WTC11 (cell line): ENCODE measurements around the gene DUS1L. TPM values are rescaled to one million over a fixed set of nuclear protein-coding genes. Genes with fewer than 3 reads are reported as not detected.

Source experiments
- ATAC-seq: fragments of 200-7000 bp; cut with Tn5 transposase; 2 replicates; pipeline ENCODE4 v1.10.0; 2021; ENCODE audit warnings: mild to moderate bottlenecking, moderate library complexity
- CTCF ChIA-PET: fragments of 300-600 bp; sonication (Branson Sonifier 250); formaldehyde crosslinking; loops from one replicate; lab custom pipeline; 2021; ENCODE audit warnings: antibody characterized with exemption; lab: Charles Lee
- POLR2A ChIA-PET: fragments of 350-600 bp; sonication (Branson Sonifier 250); formaldehyde crosslinking; loops from one replicate; lab custom pipeline; 2021; ENCODE audit warnings: antibody characterized with exemption; lab: Charles Lee
- DNase-seq: peaks from one replicate; pipeline ENCODE4 v3.0.0; 2021; ENCODE audit warnings: low spot score
- H3K27ac Mint-ChIP-seq: 2 replicates; pipeline ENCODE4 v1.8.0; 2021; ENCODE audit warnings: mixed read lengths
- H3K27me3 Mint-ChIP-seq: 2 replicates; pipeline ENCODE4 v1.8.0; 2021; ENCODE audit warnings: low read depth, mild to moderate bottlenecking, moderate library complexity, mixed read lengths
- H3K36me3 Mint-ChIP-seq: 2 replicates; pipeline ENCODE4 v1.8.0; 2021; ENCODE audit warnings: mixed read lengths
- H3K4me1 Mint-ChIP-seq: 2 replicates; pipeline ENCODE4 v1.8.0; 2022; ENCODE audit warnings: mixed read lengths
- H3K4me3 Mint-ChIP-seq: 2 replicates; pipeline ENCODE4 v1.8.0; 2021; ENCODE audit warnings: mild to moderate bottlenecking, moderate library complexity, mixed read lengths
- H3K9me3 Mint-ChIP-seq: 2 replicates; pipeline ENCODE4 v1.8.0; 2021; ENCODE audit warnings: mixed read lengths
- CREB1 ChIP-seq: sonication (generic); formaldehyde crosslinking; IDR thresholded peaks from 2 replicates; pipeline ENCODE4 v1.8.0; 2023; ENCODE audit warnings: mild to moderate bottlenecking, missing genetic modification reagents
- ESRRA ChIP-seq: sonication (generic); formaldehyde crosslinking; IDR thresholded peaks from 2 replicates; pipeline ENCODE4 v1.8.1; 2022; ENCODE audit warnings: mild to moderate bottlenecking, missing genetic modification reagents, borderline replicate concordance
- FOXJ3 ChIP-seq: sonication (generic); formaldehyde crosslinking; IDR thresholded peaks from 2 replicates; pipeline ENCODE4 v1.9.0; 2021; ENCODE audit warnings: missing genetic modification reagents, mild to moderate bottlenecking, borderline replicate concordance
- GABPB1 ChIP-seq: sonication (generic); formaldehyde crosslinking; IDR thresholded peaks from 2 replicates; pipeline ENCODE4 v1.8.1; 2023; ENCODE audit warnings: mild to moderate bottlenecking, missing genetic modification reagents
- IRF2 ChIP-seq: sonication (generic); formaldehyde crosslinking; IDR thresholded peaks from 2 replicates; pipeline ENCODE4 v1.8.0; 2022; ENCODE audit warnings: low read depth, missing genetic modification reagents, borderline replicate concordance
- MXD4 ChIP-seq: fragments of 250-450 bp; sonication (Bioruptor Pico); IDR thresholded peaks from 2 replicates; pipeline ENCODE4 v1.8.0; 2021; ENCODE audit warnings: mild to moderate bottlenecking, moderate library complexity, borderline replicate concordance
- NFE2L1 ChIP-seq: sonication (generic); formaldehyde crosslinking; IDR thresholded peaks from 2 replicates; pipeline ENCODE4 v1.8.1; 2023; ENCODE audit warnings: missing genetic modification reagents
- NR1H2 ChIP-seq: sonication (generic); formaldehyde crosslinking; IDR thresholded peaks from 2 replicates; pipeline ENCODE4 v1.9.0; 2021; ENCODE audit warnings: mild to moderate bottlenecking, moderate library complexity, missing genetic modification reagents
- NR2C2 ChIP-seq: sonication (generic); formaldehyde crosslinking; IDR thresholded peaks from 2 replicates; pipeline ENCODE4 v1.8.0; 2022; ENCODE audit warnings: mild to moderate bottlenecking, missing genetic modification reagents
- OVOL2 ChIP-seq: fragments of 250-450 bp; sonication (Bioruptor Pico); IDR thresholded peaks from 2 replicates; pipeline ENCODE4 v1.9.0; 2021; ENCODE audit warnings: mild to moderate bottlenecking, borderline replicate concordance
- PRRX2 ChIP-seq: fragments of 250-450 bp; sonication (Bioruptor Pico); IDR thresholded peaks from 2 replicates; pipeline ENCODE4 v1.8.0; 2021; ENCODE audit warnings: mild to moderate bottlenecking
- TEAD1 ChIP-seq: sonication (generic); formaldehyde crosslinking; IDR thresholded peaks from 2 replicates; pipeline ENCODE4 v1.8.0; 2022; ENCODE audit warnings: mild to moderate bottlenecking, missing genetic modification reagents
- TP53 ChIP-seq: sonication (generic); formaldehyde crosslinking; IDR thresholded peaks from 2 replicates; pipeline ENCODE4 v1.8.1; 2023; ENCODE audit warnings: mild to moderate bottlenecking, missing genetic modification reagents
- ZNF219 ChIP-seq: sonication (generic); formaldehyde crosslinking; IDR thresholded peaks from 2 replicates; pipeline ENCODE4 v1.8.0; 2023; ENCODE audit warnings: missing genetic modification reagents, mild to moderate bottlenecking, borderline replicate concordance
- ZNF232 ChIP-seq: sonication (generic); formaldehyde crosslinking; IDR thresholded peaks from 2 replicates; pipeline ENCODE4 v1.8.0; 2022; ENCODE audit warnings: mild to moderate bottlenecking, missing genetic modification reagents
- ZNF671 ChIP-seq: fragments of 250-450 bp; sonication (Bioruptor Pico); IDR thresholded peaks from 2 replicates; pipeline ENCODE4 v1.8.0; 2021; ENCODE audit warnings: mild to moderate bottlenecking
- total RNA-seq: library from RNA; stranded (reverse); gene quantifications from 3 replicates; pipeline ENCODE4 v1.2.3, GENCODE V29; 2021
- TF ChIP-seq, protein P1 (sequence below): fragments of 250-450 bp; sonication (Bioruptor Pico); IDR thresholded peaks from 2 replicates; pipeline ENCODE4 v1.9.0; 2021; ENCODE audit warnings: mild to moderate bottlenecking
- TF ChIP-seq, protein P2 (sequence below): sonication (generic); formaldehyde crosslinking; IDR thresholded peaks from 2 replicates; pipeline ENCODE4 v1.8.0; 2023; ENCODE audit warnings: missing genetic modification reagents
- TF ChIP-seq, protein P3 (sequence below): sonication (generic); formaldehyde crosslinking; IDR thresholded peaks from 2 replicates; pipeline ENCODE4 v1.8.0; 2023; ENCODE audit warnings: mild to moderate bottlenecking, missing genetic modification reagents
- TF ChIP-seq, protein P4 (sequence below): fragments of 250-450 bp; sonication (Bioruptor Pico); IDR thresholded peaks from 2 replicates; pipeline ENCODE4 v2.1.2; 2022; ENCODE audit warnings: mild to moderate bottlenecking, moderate library complexity
- TF ChIP-seq, protein P5 (sequence below): sonication (generic); formaldehyde crosslinking; IDR thresholded peaks from 2 replicates; pipeline ENCODE4 v1.8.0; 2022; ENCODE audit warnings: mild to moderate bottlenecking, missing genetic modification reagents

Gene DUS1L
- total RNA-seq, 1 experiment from 2014 or later = 120 TPM

DNA sequence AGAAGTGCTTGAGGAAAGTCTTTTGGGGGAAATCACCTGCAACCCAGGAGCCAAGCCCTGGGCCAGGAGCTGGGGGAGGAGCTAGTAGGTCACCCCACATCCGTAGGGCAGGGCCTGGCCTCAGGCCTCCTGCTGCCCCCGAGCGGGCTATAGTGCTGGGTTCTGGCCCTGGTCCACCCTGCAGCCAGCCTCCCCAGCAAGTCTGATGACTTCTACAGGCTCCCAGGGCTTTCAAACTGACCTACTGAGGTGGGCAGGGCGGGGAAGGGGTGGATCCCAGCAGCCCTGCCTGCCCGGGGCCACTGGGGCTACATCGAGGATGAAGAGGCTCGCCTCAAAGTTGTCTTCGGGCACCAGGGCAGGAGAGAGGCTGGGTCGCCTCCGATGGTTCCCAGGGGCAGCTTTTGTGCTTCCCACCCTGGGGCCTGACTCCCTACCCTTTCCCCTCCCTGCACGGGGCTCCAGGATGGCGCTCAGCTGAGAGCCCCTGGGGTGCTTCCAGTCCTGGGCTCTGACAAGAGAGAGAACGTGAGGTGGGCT is 47.9 kb downstream of the DUS1L start:
- H3K4me1 Mint-ChIP-seq = peaks cover 5% of the 10 kb centered on the region
- ATAC-seq (no peak), DNase-seq (no peak)
- no peak overlapping the region for H3K4me3 Mint-ChIP-seq
- no peaks in the 10 kb centered on the region; the same call in 1 of the 2 replicates for H3K36me3 Mint-ChIP-seq
- TF ChIP-seq, protein P1, sequence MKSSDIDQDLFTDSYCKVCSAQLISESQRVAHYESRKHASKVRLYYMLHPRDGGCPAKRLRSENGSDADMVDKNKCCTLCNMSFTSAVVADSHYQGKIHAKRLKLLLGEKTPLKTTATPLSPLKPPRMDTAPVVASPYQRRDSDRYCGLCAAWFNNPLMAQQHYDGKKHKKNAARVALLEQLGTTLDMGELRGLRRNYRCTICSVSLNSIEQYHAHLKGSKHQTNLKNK (CRISPR knock-in tag) = no peak
- TF ChIP-seq, protein P2, sequence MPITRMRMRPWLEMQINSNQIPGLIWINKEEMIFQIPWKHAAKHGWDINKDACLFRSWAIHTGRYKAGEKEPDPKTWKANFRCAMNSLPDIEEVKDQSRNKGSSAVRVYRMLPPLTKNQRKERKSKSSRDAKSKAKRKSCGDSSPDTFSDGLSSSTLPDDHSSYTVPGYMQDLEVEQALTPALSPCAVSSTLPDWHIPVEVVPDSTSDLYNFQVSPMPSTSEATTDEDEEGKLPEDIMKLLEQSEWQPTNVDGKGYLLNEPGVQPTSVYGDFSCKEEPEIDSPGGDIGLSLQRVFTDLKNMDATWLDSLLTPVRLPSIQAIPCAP = no peak
- no peak for TF ChIP-seq NR2C2 (CRISPR knock-in tag)
- TF ChIP-seq PRRX2 (CRISPR knock-in tag) = no peak
- TF ChIP-seq TEAD1 (CRISPR knock-in tag) = no peak
- TF ChIP-seq, protein P3, sequence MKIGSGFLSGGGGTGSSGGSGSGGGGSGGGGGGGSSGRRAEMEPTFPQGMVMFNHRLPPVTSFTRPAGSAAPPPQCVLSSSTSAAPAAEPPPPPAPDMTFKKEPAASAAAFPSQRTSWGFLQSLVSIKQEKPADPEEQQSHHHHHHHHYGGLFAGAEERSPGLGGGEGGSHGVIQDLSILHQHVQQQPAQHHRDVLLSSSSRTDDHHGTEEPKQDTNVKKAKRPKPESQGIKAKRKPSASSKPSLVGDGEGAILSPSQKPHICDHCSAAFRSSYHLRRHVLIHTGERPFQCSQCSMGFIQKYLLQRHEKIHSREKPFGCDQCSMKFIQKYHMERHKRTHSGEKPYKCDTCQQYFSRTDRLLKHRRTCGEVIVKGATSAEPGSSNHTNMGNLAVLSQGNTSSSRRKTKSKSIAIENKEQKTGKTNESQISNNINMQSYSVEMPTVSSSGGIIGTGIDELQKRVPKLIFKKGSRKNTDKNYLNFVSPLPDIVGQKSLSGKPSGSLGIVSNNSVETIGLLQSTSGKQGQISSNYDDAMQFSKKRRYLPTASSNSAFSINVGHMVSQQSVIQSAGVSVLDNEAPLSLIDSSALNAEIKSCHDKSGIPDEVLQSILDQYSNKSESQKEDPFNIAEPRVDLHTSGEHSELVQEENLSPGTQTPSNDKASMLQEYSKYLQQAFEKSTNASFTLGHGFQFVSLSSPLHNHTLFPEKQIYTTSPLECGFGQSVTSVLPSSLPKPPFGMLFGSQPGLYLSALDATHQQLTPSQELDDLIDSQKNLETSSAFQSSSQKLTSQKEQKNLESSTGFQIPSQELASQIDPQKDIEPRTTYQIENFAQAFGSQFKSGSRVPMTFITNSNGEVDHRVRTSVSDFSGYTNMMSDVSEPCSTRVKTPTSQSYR (CRISPR knock-in tag) = no peak
- TF ChIP-seq FOXJ3 (CRISPR knock-in tag) = no peak
- no peak for TF ChIP-seq OVOL2 (CRISPR knock-in tag)
- TF ChIP-seq GABPB1 = no peak
- no peak for TF ChIP-seq ZNF232 (CRISPR knock-in tag)
- no peak for TF ChIP-seq ESRRA (CRISPR knock-in tag)
- no peak for TF ChIP-seq MXD4 (CRISPR knock-in tag)
- TF ChIP-seq NFE2L1 = no peak
- no peak for TF ChIP-seq IRF2 (CRISPR knock-in tag)
- no peak for TF ChIP-seq NR1H2 (CRISPR knock-in tag)
- ChIA-PET POLR2A (no interaction called here), CTCF (interaction anchor here (1.0 to 8.8 kb wide), 5 partner anchors 13 to 90 kb away, joined by 3 to 119 read pairs (median 4); partner anchors contain the start of genes DCXR, MAFG and RAC3)
- no peaks in the 10 kb centered on the region for H3K27me3 Mint-ChIP-seq
- H3K9me3 Mint-ChIP-seq = no peaks in the 10 kb centered on the region
- no peak overlapping the region for H3K27ac Mint-ChIP-seq

DNA sequence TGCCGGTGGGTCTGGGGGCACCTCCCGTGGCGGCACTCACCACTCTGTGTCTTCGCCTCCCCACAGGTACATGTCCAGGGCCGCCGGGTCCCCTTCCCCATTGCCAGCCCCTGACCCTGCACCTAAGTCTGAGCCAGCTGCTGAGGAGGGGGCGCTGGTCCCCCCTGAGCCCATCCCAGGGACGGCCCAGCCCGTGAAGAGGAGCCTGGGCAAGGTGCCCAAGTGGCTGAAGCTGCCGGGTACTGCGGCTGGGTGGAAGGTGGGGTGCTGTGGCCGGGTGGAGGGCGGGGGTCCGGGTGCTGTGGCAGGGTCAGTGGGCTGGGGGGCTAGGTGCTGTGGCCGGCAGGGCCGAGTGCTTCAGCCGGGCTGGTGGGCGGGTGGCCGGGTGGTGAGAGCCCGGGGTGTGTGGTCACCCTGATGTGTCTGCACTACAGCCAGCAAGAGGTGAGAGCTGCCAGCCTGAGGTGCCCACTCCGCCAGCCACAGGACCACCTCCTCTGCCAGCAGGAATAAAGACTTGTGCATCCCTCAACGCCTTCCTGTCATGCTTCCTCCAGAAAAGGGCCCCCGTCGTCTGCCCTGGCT is 48.6 kb downstream of the DUS1L start:
- Mint-ChIP-seq H3K9me3 (no peaks in the 10 kb centered on the region), H3K27me3 (no peaks in the 10 kb centered on the region), H3K4me1 (peaks cover 5% of the 10 kb centered on the region), H3K36me3 (no peaks in the 10 kb centered on the region; the same call in 1 of the 2 replicates), H3K4me3 (no peak overlapping the region), H3K27ac (no peak overlapping the region)
- TF ChIP-seq TP53 (CRISPR knock-in tag) (no peak), MXD4 (CRISPR knock-in tag) (no peak), ZNF219 (CRISPR knock-in tag) (no peak), CREB1 (CRISPR knock-in tag) (no peak), ZNF671 (CRISPR knock-in tag) (no peak)
- TF ChIP-seq, protein P4, sequence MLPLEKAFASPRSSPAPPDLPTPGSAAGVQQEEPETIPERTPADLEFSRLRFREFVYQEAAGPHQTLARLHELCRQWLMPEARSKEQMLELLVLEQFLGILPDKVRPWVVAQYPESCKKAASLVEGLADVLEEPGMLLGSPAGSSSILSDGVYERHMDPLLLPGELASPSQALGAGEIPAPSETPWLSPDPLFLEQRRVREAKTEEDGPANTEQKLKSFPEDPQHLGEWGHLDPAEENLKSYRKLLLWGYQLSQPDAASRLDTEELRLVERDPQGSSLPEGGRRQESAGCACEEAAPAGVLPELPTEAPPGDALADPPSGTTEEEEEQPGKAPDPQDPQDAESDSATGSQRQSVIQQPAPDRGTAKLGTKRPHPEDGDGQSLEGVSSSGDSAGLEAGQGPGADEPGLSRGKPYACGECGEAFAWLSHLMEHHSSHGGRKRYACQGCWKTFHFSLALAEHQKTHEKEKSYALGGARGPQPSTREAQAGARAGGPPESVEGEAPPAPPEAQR (CRISPR knock-in tag) = no peak
- TF ChIP-seq, protein P5, sequence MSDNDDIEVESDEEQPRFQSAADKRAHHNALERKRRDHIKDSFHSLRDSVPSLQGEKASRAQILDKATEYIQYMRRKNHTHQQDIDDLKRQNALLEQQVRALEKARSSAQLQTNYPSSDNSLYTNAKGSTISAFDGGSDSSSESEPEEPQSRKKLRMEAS (CRISPR knock-in tag) = no peak
- ATAC-seq = no peak
- POLR2A ChIA-PET = no interaction called here
- no peak for DNase-seq
- CTCF ChIA-PET = interaction anchor here (1.0 to 8.8 kb wide), 5 partner anchors 14 to 57 kb away, joined by 3 to 119 read pairs (median 6); partner anchors contain the start of genes DCXR and RAC3
